PC-3 (cell line): ENCODE results near the gene ABCA5.

Experiments
- CTCF ChIP-seq: fragments of 300-600 bp; sonication (generic); conservative IDR thresholded peaks from 2 replicates; pipeline ENCODE4 v1.5.1; 2017; ENCODE audit warnings: antibody characterized with exemption, low read depth, mild to moderate bottlenecking, low read length
- EZH2phosphoT487 ChIP-seq: fragments of 300-600 bp; sonication (generic); IDR thresholded peaks from 2 replicates; pipeline ENCODE4 v1.6.1; 2018; ENCODE audit warnings: mild to moderate bottlenecking, antibody characterized with exemption, low read length, borderline replicate concordance

GRCh38 chr17:69284646-69285045 lies 42.3 kb downstream of the ABCA5 start:
- TF ChIP-seq CTCF, result no peak
- TF ChIP-seq EZH2phosphoT487, result no peak
